ENCODE data around the gene NAGS.
A peak's percentile ranks its signal among the peaks of the same experiment; 100 is the strongest.
"Not testable (repeated sequence)": the region's sequence is repeated elsewhere in the genome, so short reads cannot be mapped to it uniquely, and the experiment has no call there.

The NAGS gene

DNA sequence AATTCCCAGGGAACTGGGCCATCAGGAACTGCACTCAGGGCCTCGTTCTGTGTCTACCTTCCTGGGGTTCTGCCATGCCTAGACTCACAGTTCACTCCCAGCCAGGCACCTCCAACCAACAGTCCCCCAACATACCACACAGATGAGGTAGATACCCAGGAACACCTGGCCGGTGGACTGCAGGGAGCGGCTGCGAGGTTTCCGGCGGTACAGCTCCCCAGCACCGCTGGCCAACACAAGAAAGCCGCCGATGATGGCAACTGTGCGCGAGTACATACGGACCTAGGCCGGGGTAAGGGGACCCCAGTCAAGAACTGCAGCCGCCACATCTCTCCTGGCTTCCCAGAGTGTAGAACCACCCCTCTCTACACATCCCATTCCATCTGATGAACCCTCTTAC, 8.5 kb downstream of the NAGS start:
- H3K27ac ChIP-seq (ENCODE audit: low read depth, low read length, poor library complexity, severe bottlenecking): no peak overlapping the region
- H3K4me3 ChIP-seq (ENCODE audit: low read depth, low read length, poor library complexity, severe bottlenecking): no peak overlapping the region

DNA sequence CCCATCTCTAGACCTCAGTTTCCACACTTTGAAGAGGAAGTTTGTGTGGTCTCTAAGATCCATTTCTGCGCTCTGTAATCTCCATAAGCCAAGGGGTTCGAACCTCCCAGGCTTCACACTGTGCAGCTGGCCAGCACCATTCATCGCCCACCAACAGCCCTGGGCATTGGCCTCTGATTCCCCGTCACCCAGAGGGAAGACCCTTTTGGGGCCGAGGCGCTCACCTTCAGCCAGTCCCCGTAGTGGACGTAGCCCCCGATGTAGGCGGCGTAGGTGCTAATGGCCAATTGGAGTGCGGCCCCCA, 9.7 kb downstream of the NAGS start:
- Histone ChIP-seq H3K79me2 (ENCODE audit: insufficient read depth, low read length) (no peaks in the 10 kb centered on the region), H3K4me1 (ENCODE audit: insufficient read depth, low read length, severe bottlenecking) (peaks cover 15% of the 10 kb centered on the region), H3F3A (ENCODE audit: insufficient read depth, low read length) (no peaks in the 10 kb centered on the region), H3K9me2 (ENCODE audit: low read depth, low read length) (no peaks in the 10 kb centered on the region), H3K4me3 (ENCODE audit: low read depth, low read length, poor library complexity, severe bottlenecking) (peak overlapping the region; percentile 96), H4K20me1 (ENCODE audit: insufficient read depth, low read length) (no peaks in the 10 kb centered on the region), H3K9me3 (ENCODE audit: low read length) (no peaks in the 10 kb centered on the region), H3K36me3 (ENCODE audit: insufficient read depth, low read length) (no peaks in the 10 kb centered on the region), H3K4me2 (ENCODE audit: low read length) (peak overlapping the region; percentile 91), H2AFZ (ENCODE audit: low read length) (no peak overlapping the region), H3K27me3 (ENCODE audit: insufficient read depth, low read length) (no peaks in the 10 kb centered on the region), H3K27ac (ENCODE audit: low read depth, low read length, poor library complexity, severe bottlenecking) (peak overlapping the region; percentile 45), H3K9ac (ENCODE audit: low read length) (peak overlapping the region; percentile 97)
- TF ChIP-seq, protein P1, sequence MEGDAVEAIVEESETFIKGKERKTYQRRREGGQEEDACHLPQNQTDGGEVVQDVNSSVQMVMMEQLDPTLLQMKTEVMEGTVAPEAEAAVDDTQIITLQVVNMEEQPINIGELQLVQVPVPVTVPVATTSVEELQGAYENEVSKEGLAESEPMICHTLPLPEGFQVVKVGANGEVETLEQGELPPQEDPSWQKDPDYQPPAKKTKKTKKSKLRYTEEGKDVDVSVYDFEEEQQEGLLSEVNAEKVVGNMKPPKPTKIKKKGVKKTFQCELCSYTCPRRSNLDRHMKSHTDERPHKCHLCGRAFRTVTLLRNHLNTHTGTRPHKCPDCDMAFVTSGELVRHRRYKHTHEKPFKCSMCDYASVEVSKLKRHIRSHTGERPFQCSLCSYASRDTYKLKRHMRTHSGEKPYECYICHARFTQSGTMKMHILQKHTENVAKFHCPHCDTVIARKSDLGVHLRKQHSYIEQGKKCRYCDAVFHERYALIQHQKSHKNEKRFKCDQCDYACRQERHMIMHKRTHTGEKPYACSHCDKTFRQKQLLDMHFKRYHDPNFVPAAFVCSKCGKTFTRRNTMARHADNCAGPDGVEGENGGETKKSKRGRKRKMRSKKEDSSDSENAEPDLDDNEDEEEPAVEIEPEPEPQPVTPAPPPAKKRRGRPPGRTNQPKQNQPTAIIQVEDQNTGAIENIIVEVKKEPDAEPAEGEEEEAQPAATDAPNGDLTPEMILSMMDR (IDR thresholded peaks at IDR 0.05; ENCODE audit: low read length): no peak
- no peak for TF ChIP-seq EZH2 (IDR thresholded peaks at IDR 0.05; ENCODE audit: borderline replicate concordance, low read length)

More for the DNA sequence above, 8.5 kb downstream of the NAGS start:
- Histone ChIP-seq H2AFZ (ENCODE audit: low read length) (no peak overlapping the region), H3K9ac (ENCODE audit: low read length) (no peak overlapping the region), H3K79me2 (ENCODE audit: insufficient read depth, low read length) (no peaks in the 10 kb centered on the region), H3K27me3 (ENCODE audit: insufficient read depth, low read length) (no peaks in the 10 kb centered on the region), H3K9me3 (ENCODE audit: low read length) (no peaks in the 10 kb centered on the region), H3K4me2 (ENCODE audit: low read length) (no peak overlapping the region), H3K36me3 (ENCODE audit: insufficient read depth, low read length) (no peaks in the 10 kb centered on the region), H3F3A (ENCODE audit: insufficient read depth, low read length) (no peaks in the 10 kb centered on the region), H3K4me1 (ENCODE audit: insufficient read depth, low read length, severe bottlenecking) (peaks cover 18% of the 10 kb centered on the region), H3K9me2 (ENCODE audit: low read depth, low read length) (no peaks in the 10 kb centered on the region), H4K20me1 (ENCODE audit: insufficient read depth, low read length) (no peaks in the 10 kb centered on the region)
- TF ChIP-seq, protein P1 (IDR thresholded peaks at IDR 0.05; ENCODE audit: low read length): no peak
- no peak for TF ChIP-seq EZH2 (IDR thresholded peaks at IDR 0.05; ENCODE audit: borderline replicate concordance, low read length)

DNA sequence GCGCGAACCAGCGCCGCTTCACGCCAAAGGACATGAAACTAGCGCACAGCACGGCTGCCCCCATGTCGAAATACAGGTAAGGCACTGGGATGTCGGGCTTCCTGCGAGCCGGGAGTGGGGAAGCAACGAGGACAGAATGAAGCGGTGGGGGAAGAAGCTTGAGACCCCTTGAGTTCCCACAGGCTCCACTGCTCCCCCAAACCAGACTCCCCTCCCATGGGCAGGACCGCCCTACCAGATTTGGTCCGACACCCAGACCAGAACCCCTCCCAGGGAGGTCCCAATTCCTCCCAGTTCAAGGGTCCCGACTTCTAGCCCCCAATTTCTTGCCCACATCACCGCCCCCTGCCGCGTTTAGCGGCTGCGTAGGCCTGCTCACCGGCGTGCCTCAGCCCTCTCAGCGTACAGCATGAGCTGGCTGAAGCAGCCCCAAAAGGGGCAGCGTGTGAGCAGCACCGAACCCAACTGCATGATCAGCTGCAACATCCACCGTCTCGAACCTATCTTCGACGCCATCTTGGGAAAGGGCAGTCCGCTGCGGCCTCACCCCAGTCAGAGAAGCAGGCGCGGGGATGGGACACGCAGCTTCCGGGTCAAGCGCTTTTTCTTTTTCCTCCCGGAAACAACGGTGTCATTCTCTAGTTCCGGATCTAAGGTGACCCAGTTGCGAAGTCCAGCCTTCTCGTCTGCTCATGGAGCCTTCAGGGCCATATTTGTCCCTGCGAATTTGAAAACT, 10.2 kb downstream of the NAGS start, which contains the start of gene TMEM101:
TMEM101 (minus strand) TSS at position 527 of the 736 bp plus-strand sequence; CDS start at position 516, 11 bp downstream.
- Histone ChIP-seq H3K9me2 (ENCODE audit: low read depth, low read length) (no peaks in the 10 kb centered on the region), H3K9me3 (ENCODE audit: low read length) (no peaks in the 10 kb centered on the region), H3F3A (ENCODE audit: insufficient read depth, low read length) (no peaks in the 10 kb centered on the region), H4K20me1 (ENCODE audit: insufficient read depth, low read length) (no peaks in the 10 kb centered on the region), H3K4me1 (ENCODE audit: insufficient read depth, low read length, severe bottlenecking) (peaks cover 15% of the 10 kb centered on the region), H3K79me2 (ENCODE audit: insufficient read depth, low read length) (no peaks in the 10 kb centered on the region), H3K4me3 (ENCODE audit: low read depth, low read length, poor library complexity, severe bottlenecking) (peak within 1 kb of the TSS; percentile 96), H3K9ac (ENCODE audit: low read length) (peak within 1 kb of the TSS; percentile 97), H3K36me3 (ENCODE audit: insufficient read depth, low read length) (no peaks in the 10 kb centered on the region), H3K27ac (ENCODE audit: low read depth, low read length, poor library complexity, severe bottlenecking) (peak within 1 kb of the TSS; percentile 45), H3K27me3 (ENCODE audit: insufficient read depth, low read length) (no peaks in the 10 kb centered on the region), H3K4me2 (ENCODE audit: low read length) (peak within 1 kb of the TSS; percentile 91), H2AFZ (ENCODE audit: low read length) (peak within 1 kb of the TSS; percentile 88)
- TF ChIP-seq EZH2 (IDR thresholded peaks at IDR 0.05; ENCODE audit: borderline replicate concordance, low read length): no peak

DNA sequence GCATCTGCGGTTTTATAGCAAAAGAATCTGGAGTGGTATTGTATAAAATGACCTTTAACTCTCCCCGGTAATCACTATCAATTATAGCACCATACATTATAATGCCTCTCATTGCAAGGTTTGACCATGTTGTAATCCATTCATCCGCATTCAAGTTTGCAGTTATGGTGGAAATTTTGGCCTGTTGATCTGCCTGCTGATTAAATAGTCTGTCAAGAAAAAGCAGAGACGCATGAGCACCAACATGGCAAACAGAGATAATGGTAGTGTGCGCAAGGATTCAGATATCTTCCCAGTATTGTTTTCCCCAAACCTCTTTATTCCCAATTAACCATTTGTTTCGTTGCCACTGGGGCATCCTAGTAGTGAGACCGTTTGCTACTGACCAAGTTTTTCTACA, 16.8 kb downstream of the NAGS start:
- not testable (repeated sequence) for H3K4me3 ChIP-seq (ENCODE audit: low read depth, low read length, poor library complexity, severe bottlenecking); H3K9ac ChIP-seq (ENCODE audit: low read length); H3K4me1 ChIP-seq (ENCODE audit: insufficient read depth, low read length, severe bottlenecking); H2AFZ ChIP-seq (ENCODE audit: low read length); H3K9me2 ChIP-seq (ENCODE audit: low read depth, low read length); H3K79me2 ChIP-seq (ENCODE audit: insufficient read depth, low read length); H3K27me3 ChIP-seq (ENCODE audit: insufficient read depth, low read length); H4K20me1 ChIP-seq (ENCODE audit: insufficient read depth, low read length); H3K4me2 ChIP-seq (ENCODE audit: low read length); H3K36me3 ChIP-seq (ENCODE audit: insufficient read depth, low read length); H3K9me3 ChIP-seq (ENCODE audit: low read length); H3F3A ChIP-seq (ENCODE audit: insufficient read depth, low read length); H3K27ac ChIP-seq (ENCODE audit: low read depth, low read length, poor library complexity, severe bottlenecking)
